HL-60 (cell line): Measurements from ENCODE around the gene RTF2.
"Not testable (repeated sequence)": the region's sequence is repeated elsewhere in the genome, so short reads cannot be mapped to it uniquely, and the experiment has no call there.

Source experiments
- CTCF ChIP-seq: IDR thresholded peaks from one replicate; pipeline ENCODE4 v1.5.1; 2011; ENCODE audit warnings: low read length, control low read depth, inconsistent platforms; ENCODE audit not compliant: insufficient read depth
- POLR2AphosphoS5 ChIP-seq: IDR thresholded peaks from 2 replicates; pipeline ENCODE4 v1.6.1; 2012; ENCODE audit warnings: low read depth
- TF ChIP-seq, protein P1 (sequence below): IDR thresholded peaks from 2 replicates; pipeline ENCODE4 v1.6.1; 2012; ENCODE audit warnings: low read depth; ENCODE audit not compliant: insufficient replicate concordance

DNA sequence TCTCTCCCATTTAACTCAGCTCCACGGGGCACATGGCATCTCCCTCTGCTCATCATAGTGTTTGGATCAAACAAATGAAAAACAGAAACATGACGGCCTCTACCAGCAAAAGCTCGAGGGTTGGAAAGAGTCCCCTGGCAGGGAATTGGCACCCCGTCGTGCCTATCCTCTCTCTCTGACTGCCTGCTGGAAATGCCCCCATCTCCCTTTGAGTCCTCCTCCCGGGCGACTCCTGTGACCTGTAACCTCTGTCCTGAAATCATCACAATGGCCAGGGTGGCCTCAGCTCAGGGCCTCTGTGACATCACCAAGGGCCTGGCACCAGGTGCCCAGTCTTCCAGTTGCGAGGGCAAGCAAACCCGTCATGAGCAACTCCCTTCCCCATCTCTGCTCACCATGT is 64.5 kb downstream of the RTF2 start, which contains the start of gene FAM209B:
- TF ChIP-seq, protein P1, sequence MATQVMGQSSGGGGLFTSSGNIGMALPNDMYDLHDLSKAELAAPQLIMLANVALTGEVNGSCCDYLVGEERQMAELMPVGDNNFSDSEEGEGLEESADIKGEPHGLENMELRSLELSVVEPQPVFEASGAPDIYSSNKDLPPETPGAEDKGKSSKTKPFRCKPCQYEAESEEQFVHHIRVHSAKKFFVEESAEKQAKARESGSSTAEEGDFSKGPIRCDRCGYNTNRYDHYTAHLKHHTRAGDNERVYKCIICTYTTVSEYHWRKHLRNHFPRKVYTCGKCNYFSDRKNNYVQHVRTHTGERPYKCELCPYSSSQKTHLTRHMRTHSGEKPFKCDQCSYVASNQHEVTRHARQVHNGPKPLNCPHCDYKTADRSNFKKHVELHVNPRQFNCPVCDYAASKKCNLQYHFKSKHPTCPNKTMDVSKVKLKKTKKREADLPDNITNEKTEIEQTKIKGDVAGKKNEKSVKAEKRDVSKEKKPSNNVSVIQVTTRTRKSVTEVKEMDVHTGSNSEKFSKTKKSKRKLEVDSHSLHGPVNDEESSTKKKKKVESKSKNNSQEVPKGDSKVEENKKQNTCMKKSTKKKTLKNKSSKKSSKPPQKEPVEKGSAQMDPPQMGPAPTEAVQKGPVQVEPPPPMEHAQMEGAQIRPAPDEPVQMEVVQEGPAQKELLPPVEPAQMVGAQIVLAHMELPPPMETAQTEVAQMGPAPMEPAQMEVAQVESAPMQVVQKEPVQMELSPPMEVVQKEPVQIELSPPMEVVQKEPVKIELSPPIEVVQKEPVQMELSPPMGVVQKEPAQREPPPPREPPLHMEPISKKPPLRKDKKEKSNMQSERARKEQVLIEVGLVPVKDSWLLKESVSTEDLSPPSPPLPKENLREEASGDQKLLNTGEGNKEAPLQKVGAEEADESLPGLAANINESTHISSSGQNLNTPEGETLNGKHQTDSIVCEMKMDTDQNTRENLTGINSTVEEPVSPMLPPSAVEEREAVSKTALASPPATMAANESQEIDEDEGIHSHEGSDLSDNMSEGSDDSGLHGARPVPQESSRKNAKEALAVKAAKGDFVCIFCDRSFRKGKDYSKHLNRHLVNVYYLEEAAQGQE = not testable (repeated sequence)
- TF ChIP-seq POLR2AphosphoS5, CTCF: not testable (repeated sequence)
